GM12878 (cell line): ENCODE data around the gene PUS3. TPM values are rescaled to one million over a fixed set of nuclear protein-coding genes. Genes with fewer than 3 reads are reported as not detected.
A peak's percentile ranks its signal among the peaks of the same experiment; 100 is the strongest.

ENCODE experiments used
- ATF7 ChIP-seq: fragments of 450-650 bp; IDR thresholded peaks from 2 replicates; pipeline ENCODE4 v1.6.1; 2016; ENCODE audit warnings: low read depth, mild to moderate bottlenecking
- BCL11A ChIP-seq: IDR thresholded peaks from 2 replicates; pipeline ENCODE4 v1.6.1; 2011; ENCODE audit warnings: low read depth, low read length
- BMI1 ChIP-seq: fragments of 450-650 bp; IDR thresholded peaks from 2 replicates; pipeline ENCODE4 v1.6.1; 2016; ENCODE audit warnings: mild to moderate bottlenecking, moderate library complexity, borderline replicate concordance
- CBFB ChIP-seq: IDR thresholded peaks from 2 replicates; pipeline ENCODE4 v1.6.1; 2016; ENCODE audit warnings: antibody characterized with exemption, low read depth
- CBX3 ChIP-seq: fragments of 200-600 bp; sonication (generic); IDR thresholded peaks from 2 replicates; pipeline ENCODE4 v1.6.1; 2016; ENCODE audit warnings: low read depth, borderline replicate concordance
- HDAC2 ChIP-seq: fragments of 200-600 bp; sonication (generic); IDR thresholded peaks from 2 replicates; pipeline ENCODE4 v1.6.1; 2017
- IKZF1 ChIP-seq: fragments of 450-650 bp; conservative IDR thresholded peaks from 2 replicates; pipeline ENCODE4 v1.6.1; 2017; ENCODE audit warnings: antibody characterized with exemption, mild to moderate bottlenecking
- JUND ChIP-seq: IDR thresholded peaks from 2 replicates; pipeline ENCODE4 v1.6.1; 2012; ENCODE audit warnings: low read depth, mild to moderate bottlenecking, low read length, improper control_type of control experiment, moderate library complexity
- MXI1 ChIP-seq: fragments of 150-350 bp; IDR thresholded peaks from 2 replicates; pipeline ENCODE4 v1.6.1; 2011; ENCODE audit warnings: low read depth, mild to moderate bottlenecking, inconsistent platforms, low read length, improper control_type of control experiment
- RELA ChIP-seq: fragments of 450-650 bp; IDR thresholded peaks from 2 replicates; pipeline ENCODE4 v1.8.0; 2014; ENCODE audit warnings: borderline replicate concordance; ENCODE audit not compliant: partially characterized antibody
- SMARCA5 ChIP-seq: fragments of 450-650 bp; IDR thresholded peaks from 2 replicates; pipeline ENCODE4 v1.6.1; 2017; ENCODE audit warnings: mild to moderate bottlenecking
- SREBF1 ChIP-seq: IDR thresholded peaks from 2 replicates; pipeline ENCODE4 v1.6.1; 2012; ENCODE audit warnings: mild to moderate bottlenecking, low read length
- SREBF2 ChIP-seq: IDR thresholded peaks from 2 replicates; pipeline ENCODE4 v1.6.1; 2012; ENCODE audit warnings: mild to moderate bottlenecking, low read length
- TBL1XR1 ChIP-seq: IDR thresholded peaks from 2 replicates; pipeline ENCODE4 v1.6.1; 2012; ENCODE audit warnings: low read depth, low read length, improper control_type of control experiment
- ZNF217 ChIP-seq: fragments of 450-650 bp; IDR thresholded peaks from 2 replicates; pipeline ENCODE4 v1.6.1; 2017; ENCODE audit warnings: antibody characterized with exemption, mild to moderate bottlenecking
- ZNF24 ChIP-seq: fragments of 450-650 bp; IDR thresholded peaks from 2 replicates; pipeline ENCODE4 v1.6.1; 2017; ENCODE audit warnings: antibody characterized with exemption, mild to moderate bottlenecking
- ZSCAN29 ChIP-seq: fragments of 450-650 bp; IDR thresholded peaks from 2 replicates; pipeline ENCODE4 v1.6.1; 2017; ENCODE audit warnings: mild to moderate bottlenecking, moderate library complexity
- polyA plus RNA-seq, 11 experiments: library from polyadenylated mRNA; depleted of rRNA in 4 of 11; unstranded in 6 of 11; stranded (reverse) in 5 of 11; fragments of >200 nt; fragmentation: Nextera tagmentation in 4 of 11; fragmentation: Illumina TruSeq in 1 of 11; extraction: Ambion mirVana in 4 of 11; extraction: Trizol in 1 of 11; gene quantifications; 1 replicate in 1 of 11; 2 replicates in 10 of 11; pipeline versions ENCODE4 v1.2.1 to v1.2.3, GENCODE V29; 2011 to 2016; ENCODE audit warnings: inconsistent platforms in 2 of 11, missing spikeins in 2 of 11, low read depth in 1 of 11
- total RNA-seq, 4 experiments: library from RNA; depleted of rRNA in 3 of 4; stranded (reverse); fragments of >200 nt in 3 of 4; fragmentation: Illumina TruSeq in 1 of 4; extraction: Trizol in 1 of 4; gene quantifications; 2 replicates each; pipeline versions ENCODE4 v1.2.1 to v1.2.3, GENCODE V29; 2013 to 2021
- TF ChIP-seq, protein P1 (sequence below): fragments of 450-650 bp; conservative IDR thresholded peaks from 2 replicates; pipeline ENCODE4 v1.6.1; 2017; ENCODE audit warnings: mild to moderate bottlenecking, moderate library complexity
- TF ChIP-seq, protein P2 (sequence below): IDR thresholded peaks from 2 replicates; pipeline ENCODE4 v1.6.1; 2011; ENCODE audit warnings: borderline replicate concordance, low read depth, mild to moderate bottlenecking, moderate library complexity, mixed read lengths, low read length; ENCODE audit not compliant: insufficient read depth; ENCODE audit errors: extremely low read length
- TF ChIP-seq, protein P3 (sequence below), 3 experiments: IDR thresholded peaks in 2 of 3; conservative IDR thresholded peaks in 1 of 3; 2 replicates each; pipeline ENCODE4 v1.5.1; 2011; ENCODE audit warnings: low read depth in 3 of 3, low read length in 3 of 3, mild to moderate bottlenecking in 3 of 3, control low read depth in 2 of 3, moderate library complexity in 2 of 3, inconsistent platforms in 1 of 3, mixed read lengths in 1 of 3; ENCODE audit not compliant: control insufficient read depth in 2 of 3, insufficient read depth in 1 of 3; ENCODE audit errors: extremely low read depth in 1 of 3
- TF ChIP-seq, protein P4 (sequence below): fragments of 450-650 bp; IDR thresholded peaks from 2 replicates; pipeline ENCODE4 v1.6.1; 2017; ENCODE audit warnings: mild to moderate bottlenecking

Gene PUS3
- total and polyA plus RNA-seq, 10 of the 15 experiments (the other 5 are each of a cell fraction or from before 2014, with no cell fraction given), result 10.9 to 22.4 (median 14.3) TPM

DNA sequence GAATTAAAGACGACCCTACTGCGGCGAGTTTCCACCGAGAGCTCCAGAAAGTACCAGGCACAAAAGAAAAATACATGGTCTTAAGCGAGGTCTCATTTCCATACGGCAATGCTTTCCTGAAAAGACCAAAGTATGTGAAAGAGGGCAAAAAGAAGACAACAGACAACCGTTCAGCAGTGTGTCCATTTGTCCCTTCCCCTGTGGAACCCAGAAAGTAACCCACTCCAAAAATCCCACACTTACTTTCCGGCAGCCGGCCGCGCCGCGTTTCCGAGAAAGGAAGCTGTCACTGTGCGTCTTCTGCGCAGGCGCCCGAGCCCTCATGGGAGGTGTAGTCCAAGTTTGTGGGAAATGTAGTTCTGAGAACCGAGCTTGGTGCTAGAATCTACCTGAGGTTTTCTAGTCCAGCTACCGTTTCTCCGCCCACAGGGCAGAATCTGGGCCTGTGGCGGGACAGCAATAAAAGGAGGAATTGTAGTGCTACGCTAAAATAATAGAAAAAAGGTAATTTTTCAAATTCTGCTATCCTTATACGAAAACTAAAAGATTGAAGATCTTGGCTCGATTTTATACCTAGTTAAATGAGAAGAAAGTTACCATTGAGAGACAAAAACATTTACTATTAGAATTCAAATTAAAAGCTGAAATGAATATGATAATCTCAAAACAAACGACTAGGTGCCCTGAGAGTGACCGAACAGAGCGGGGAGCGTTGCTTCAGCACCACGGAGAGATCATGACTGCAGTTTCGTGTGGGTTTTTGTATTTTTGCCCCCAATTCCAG, at the start of gene PUS3 (continued):
- TF ChIP-seq, protein P1, sequence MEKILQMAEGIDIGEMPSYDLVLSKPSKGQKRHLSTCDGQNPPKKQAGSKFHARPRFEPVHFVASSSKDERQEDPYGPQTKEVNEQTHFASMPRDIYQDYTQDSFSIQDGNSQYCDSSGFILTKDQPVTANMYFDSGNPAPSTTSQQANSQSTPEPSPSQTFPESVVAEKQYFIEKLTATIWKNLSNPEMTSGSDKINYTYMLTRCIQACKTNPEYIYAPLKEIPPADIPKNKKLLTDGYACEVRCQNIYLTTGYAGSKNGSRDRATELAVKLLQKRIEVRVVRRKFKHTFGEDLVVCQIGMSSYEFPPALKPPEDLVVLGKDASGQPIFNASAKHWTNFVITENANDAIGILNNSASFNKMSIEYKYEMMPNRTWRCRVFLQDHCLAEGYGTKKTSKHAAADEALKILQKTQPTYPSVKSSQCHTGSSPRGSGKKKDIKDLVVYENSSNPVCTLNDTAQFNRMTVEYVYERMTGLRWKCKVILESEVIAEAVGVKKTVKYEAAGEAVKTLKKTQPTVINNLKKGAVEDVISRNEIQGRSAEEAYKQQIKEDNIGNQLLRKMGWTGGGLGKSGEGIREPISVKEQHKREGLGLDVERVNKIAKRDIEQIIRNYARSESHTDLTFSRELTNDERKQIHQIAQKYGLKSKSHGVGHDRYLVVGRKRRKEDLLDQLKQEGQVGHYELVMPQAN, result peak; percentile 83
- TF ChIP-seq ZNF24 (no peak), SREBF1 (no peak), MXI1 (peak; percentile 86), ZSCAN29 (no peak), IKZF1 (peak; percentile 82), CBX3 (no peak), JUND (no peak; the same call in 1 of the 2 replicates), RELA (no peak), TBL1XR1 (no peak), ATF7 (no peak), BMI1 (no peak), SREBF2 (no peak), SMARCA5 (no peak), HDAC2 (no peak), CBFB (peak; percentile 45; the same call in 1 of the 2 replicates), ZNF217 (no peak), BCL11A (no peak)
- TF ChIP-seq, protein P2, sequence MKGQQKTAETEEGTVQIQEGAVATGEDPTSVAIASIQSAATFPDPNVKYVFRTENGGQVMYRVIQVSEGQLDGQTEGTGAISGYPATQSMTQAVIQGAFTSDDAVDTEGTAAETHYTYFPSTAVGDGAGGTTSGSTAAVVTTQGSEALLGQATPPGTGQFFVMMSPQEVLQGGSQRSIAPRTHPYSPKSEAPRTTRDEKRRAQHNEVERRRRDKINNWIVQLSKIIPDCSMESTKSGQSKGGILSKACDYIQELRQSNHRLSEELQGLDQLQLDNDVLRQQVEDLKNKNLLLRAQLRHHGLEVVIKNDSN, result no peak
- TF ChIP-seq, protein P3, sequence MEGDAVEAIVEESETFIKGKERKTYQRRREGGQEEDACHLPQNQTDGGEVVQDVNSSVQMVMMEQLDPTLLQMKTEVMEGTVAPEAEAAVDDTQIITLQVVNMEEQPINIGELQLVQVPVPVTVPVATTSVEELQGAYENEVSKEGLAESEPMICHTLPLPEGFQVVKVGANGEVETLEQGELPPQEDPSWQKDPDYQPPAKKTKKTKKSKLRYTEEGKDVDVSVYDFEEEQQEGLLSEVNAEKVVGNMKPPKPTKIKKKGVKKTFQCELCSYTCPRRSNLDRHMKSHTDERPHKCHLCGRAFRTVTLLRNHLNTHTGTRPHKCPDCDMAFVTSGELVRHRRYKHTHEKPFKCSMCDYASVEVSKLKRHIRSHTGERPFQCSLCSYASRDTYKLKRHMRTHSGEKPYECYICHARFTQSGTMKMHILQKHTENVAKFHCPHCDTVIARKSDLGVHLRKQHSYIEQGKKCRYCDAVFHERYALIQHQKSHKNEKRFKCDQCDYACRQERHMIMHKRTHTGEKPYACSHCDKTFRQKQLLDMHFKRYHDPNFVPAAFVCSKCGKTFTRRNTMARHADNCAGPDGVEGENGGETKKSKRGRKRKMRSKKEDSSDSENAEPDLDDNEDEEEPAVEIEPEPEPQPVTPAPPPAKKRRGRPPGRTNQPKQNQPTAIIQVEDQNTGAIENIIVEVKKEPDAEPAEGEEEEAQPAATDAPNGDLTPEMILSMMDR (IDR thresholded peaks at IDR 0.05 in 2 of 3, conservative IDR thresholded peaks at IDR 0.05 in 1 of 3; ENCODE audit: control insufficient read depth in 2 of 3, extremely low read depth in 1 of 3, insufficient read depth in 1 of 3, low read depth in 3 of 3, low read length in 3 of 3), result no peak
- TF ChIP-seq, protein P4, sequence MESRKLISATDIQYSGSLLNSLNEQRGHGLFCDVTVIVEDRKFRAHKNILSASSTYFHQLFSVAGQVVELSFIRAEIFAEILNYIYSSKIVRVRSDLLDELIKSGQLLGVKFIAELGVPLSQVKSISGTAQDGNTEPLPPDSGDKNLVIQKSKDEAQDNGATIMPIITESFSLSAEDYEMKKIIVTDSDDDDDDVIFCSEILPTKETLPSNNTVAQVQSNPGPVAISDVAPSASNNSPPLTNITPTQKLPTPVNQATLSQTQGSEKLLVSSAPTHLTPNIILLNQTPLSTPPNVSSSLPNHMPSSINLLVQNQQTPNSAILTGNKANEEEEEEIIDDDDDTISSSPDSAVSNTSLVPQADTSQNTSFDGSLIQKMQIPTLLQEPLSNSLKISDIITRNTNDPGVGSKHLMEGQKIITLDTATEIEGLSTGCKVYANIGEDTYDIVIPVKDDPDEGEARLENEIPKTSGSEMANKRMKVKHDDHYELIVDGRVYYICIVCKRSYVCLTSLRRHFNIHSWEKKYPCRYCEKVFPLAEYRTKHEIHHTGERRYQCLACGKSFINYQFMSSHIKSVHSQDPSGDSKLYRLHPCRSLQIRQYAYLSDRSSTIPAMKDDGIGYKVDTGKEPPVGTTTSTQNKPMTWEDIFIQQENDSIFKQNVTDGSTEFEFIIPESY, result no peak
